NB4 (cell line): ENCODE measurements around the gene RABGEF1.
A peak's percentile ranks its signal among the peaks of the same experiment; 100 is the strongest.
"Not testable (repeated sequence)": the region's sequence is repeated elsewhere in the genome, so short reads cannot be mapped to it uniquely, and the experiment has no call there.

Experiments used
- DNase-seq: peaks from one replicate; pipeline ENCODE4 v3.0.0; 2010; ENCODE audit warnings: low read depth
- H3K4me3 ChIP-seq: one replicate; pipeline ENCODE4 v1.5.1; 2011; ENCODE audit warnings: mild to moderate bottlenecking, low read depth, low read length, moderate library complexity
- CTCF ChIP-seq: IDR thresholded peaks from one replicate; pipeline ENCODE4 v1.5.1; 2012; ENCODE audit warnings: low read depth, low read length
- MAX ChIP-seq: IDR thresholded peaks from 2 replicates; pipeline ENCODE4 v1.6.1; 2011; ENCODE audit warnings: low read depth, low read length
- MYC ChIP-seq: IDR thresholded peaks from 2 replicates; pipeline ENCODE4 v1.6.1; 2011; ENCODE audit warnings: low read depth, low read length
- POLR2A ChIP-seq: IDR thresholded peaks from 2 replicates; pipeline ENCODE4 v1.6.1; 2011; ENCODE audit warnings: mild to moderate bottlenecking; ENCODE audit not compliant: insufficient read length; ENCODE audit errors: extremely low read depth

The RABGEF1 gene

GRCh38 chr7:66740302-66740979, at the start of gene RABGEF1:
Gene RABGEF1, plus strand, starts transcription at chr7:66740733. Its CDS starts 31,167 bp downstream, at chr7:66771900.
- TF ChIP-seq CTCF = no peak
- peak; percentile 50; the same call in 1 of the 2 replicates for TF ChIP-seq MYC
- TF ChIP-seq MAX = peak; percentile 40; the same call in 1 of the 2 replicates
- peak; percentile 88 for TF ChIP-seq POLR2A
- DNase-seq = peak; percentile 99
- H3K4me3 ChIP-seq = peak within 1 kb of the TSS; percentile 95

GRCh38 chr7:66693331-66693730, 47.2 kb upstream of the RABGEF1 start:
- no peak for DNase-seq

GRCh38 chr7:66694286-66694685, 46.2 kb upstream of the RABGEF1 start:
- DNase-seq = no peak
- H3K4me3 ChIP-seq = no peak overlapping the region
- no peak for TF ChIP-seq MAX
- TF ChIP-seq POLR2A = no peak
- no peak for TF ChIP-seq CTCF
- no peak for TF ChIP-seq MYC

More at GRCh38 chr7:66693331-66693730, 47.2 kb upstream of the RABGEF1 start:
- TF ChIP-seq MAX (no peak), CTCF (no peak), MYC (no peak), POLR2A (no peak)
- H3K4me3 ChIP-seq = no peak overlapping the region

- H3K4me3 ChIP-seq, DNase-seq: not testable (repeated sequence)
Observed at GRCh38 chr7:66695417-66695816, 45.1 kb upstream of the RABGEF1 start.

- DNase-seq, H3K4me3 ChIP-seq: not testable (repeated sequence)
Observed at GRCh38 chr7:66696134-66696533, 44.4 kb upstream of the RABGEF1 start.

GRCh38 chr7:66696774-66697191, 43.8 kb upstream of the RABGEF1 start:
- no peak overlapping the region for H3K4me3 ChIP-seq
- DNase-seq = peak; percentile 46
- no peak for TF ChIP-seq MYC
- no peak for TF ChIP-seq CTCF
